MCF 10A (cell line): ENCODE results near the gene EPN2. TPM values are rescaled to one million over a fixed set of nuclear protein-coding genes. Genes with fewer than 3 reads are reported as not detected.

Experiments
- BruUV-seq: library from RNA; stranded (reverse); fragments of 400-500 nt; replicated peaks from 2 replicates; lab custom pipeline; 2021; lab: Mats Ljungman, UMichigan
- CTCF ChIA-PET: fragments of 300-600 bp; sonication (Branson Sonifier 250); formaldehyde crosslinking; extraction: SDS; loops from one replicate; lab custom pipeline; 2021; ENCODE audit warnings: antibody characterized with exemption, inconsistent platforms; lab: Yijun Ruan, JAX
- POLR2A ChIA-PET: fragments of 300-600, 350-650 bp; sonication (Branson Sonifier 250); formaldehyde crosslinking; extraction: SDS; loops from one replicate; lab custom pipeline; 2020; ENCODE audit warnings: antibody characterized with exemption, inconsistent platforms; lab: Yijun Ruan, JAX
- DNase-seq: peaks from one replicate; pipeline ENCODE4 v3.0.0-alpha.2; 2018; ENCODE audit not compliant: unreplicated experiment
- H3K27ac Mint-ChIP-seq: one replicate; pipeline ENCODE4 v1.8.0; 2022; ENCODE audit warnings: mild to moderate bottlenecking, low read depth, mixed read lengths; ENCODE audit not compliant: unreplicated experiment
- H3K27me3 Mint-ChIP-seq: one replicate; pipeline ENCODE4 v1.8.0; 2022; ENCODE audit warnings: mixed read lengths; ENCODE audit not compliant: insufficient read depth, unreplicated experiment
- H3K36me3 Mint-ChIP-seq: one replicate; pipeline ENCODE4 v1.8.0; 2022; ENCODE audit warnings: mild to moderate bottlenecking, moderate library complexity, mixed read lengths; ENCODE audit not compliant: insufficient read depth, unreplicated experiment
- H3K4me1 Mint-ChIP-seq: one replicate; pipeline ENCODE4 v1.8.0; 2022; ENCODE audit warnings: mixed read lengths; ENCODE audit not compliant: insufficient read depth, unreplicated experiment
- H3K4me3 Mint-ChIP-seq: one replicate; pipeline ENCODE4 v1.8.0; 2022; ENCODE audit warnings: mild to moderate bottlenecking, moderate library complexity, mixed read lengths; ENCODE audit not compliant: unreplicated experiment
- H3K9me3 Mint-ChIP-seq: one replicate; pipeline ENCODE4 v1.8.0; 2022; ENCODE audit warnings: mixed read lengths; ENCODE audit not compliant: unreplicated experiment
- intact Hi-C: fragments of 100-400 bp; cut with micrococcal nuclease; formaldehyde crosslinking; loops from 2 replicates; pipeline ENCODE4 v1.14.1; 2022
- total RNA-seq: library from RNA; stranded (reverse); gene quantifications from 2 replicates; pipeline ENCODE4 v1.2.3, GENCODE V29; 2022
- TF ChIP-seq, protein P1 (sequence below): fragments of 200-600 bp; IDR thresholded peaks from one replicate; pipeline ENCODE4 v1.8.0; 2022; ENCODE audit warnings: antibody characterized with exemption, mild to moderate bottlenecking; ENCODE audit not compliant: unreplicated experiment

Gene EPN2
- total RNA-seq, 1 experiment from 2014 or later: 35.1 TPM

GRCh38 chr17:19288453-19288852 is 51.3 kb downstream of the EPN2 start:
- POLR2A ChIA-PET: no interaction called here
- Mint-ChIP-seq H3K36me3 (peaks cover 29% of the 10 kb centered on the region), H3K27ac (no peak overlapping the region), H3K27me3 (no peaks in the 10 kb centered on the region), H3K9me3 (no peaks in the 10 kb centered on the region), H3K4me1 (no peaks in the 10 kb centered on the region), H3K4me3 (no peak overlapping the region)
- intact Hi-C loops: no loop called here
- DNase-seq: no peak
- CTCF ChIA-PET: no interaction called here
- BruUV-seq: no TSS peak
- TF ChIP-seq, protein P1, sequence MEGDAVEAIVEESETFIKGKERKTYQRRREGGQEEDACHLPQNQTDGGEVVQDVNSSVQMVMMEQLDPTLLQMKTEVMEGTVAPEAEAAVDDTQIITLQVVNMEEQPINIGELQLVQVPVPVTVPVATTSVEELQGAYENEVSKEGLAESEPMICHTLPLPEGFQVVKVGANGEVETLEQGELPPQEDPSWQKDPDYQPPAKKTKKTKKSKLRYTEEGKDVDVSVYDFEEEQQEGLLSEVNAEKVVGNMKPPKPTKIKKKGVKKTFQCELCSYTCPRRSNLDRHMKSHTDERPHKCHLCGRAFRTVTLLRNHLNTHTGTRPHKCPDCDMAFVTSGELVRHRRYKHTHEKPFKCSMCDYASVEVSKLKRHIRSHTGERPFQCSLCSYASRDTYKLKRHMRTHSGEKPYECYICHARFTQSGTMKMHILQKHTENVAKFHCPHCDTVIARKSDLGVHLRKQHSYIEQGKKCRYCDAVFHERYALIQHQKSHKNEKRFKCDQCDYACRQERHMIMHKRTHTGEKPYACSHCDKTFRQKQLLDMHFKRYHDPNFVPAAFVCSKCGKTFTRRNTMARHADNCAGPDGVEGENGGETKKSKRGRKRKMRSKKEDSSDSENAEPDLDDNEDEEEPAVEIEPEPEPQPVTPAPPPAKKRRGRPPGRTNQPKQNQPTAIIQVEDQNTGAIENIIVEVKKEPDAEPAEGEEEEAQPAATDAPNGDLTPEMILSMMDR: no peak

DNA sequence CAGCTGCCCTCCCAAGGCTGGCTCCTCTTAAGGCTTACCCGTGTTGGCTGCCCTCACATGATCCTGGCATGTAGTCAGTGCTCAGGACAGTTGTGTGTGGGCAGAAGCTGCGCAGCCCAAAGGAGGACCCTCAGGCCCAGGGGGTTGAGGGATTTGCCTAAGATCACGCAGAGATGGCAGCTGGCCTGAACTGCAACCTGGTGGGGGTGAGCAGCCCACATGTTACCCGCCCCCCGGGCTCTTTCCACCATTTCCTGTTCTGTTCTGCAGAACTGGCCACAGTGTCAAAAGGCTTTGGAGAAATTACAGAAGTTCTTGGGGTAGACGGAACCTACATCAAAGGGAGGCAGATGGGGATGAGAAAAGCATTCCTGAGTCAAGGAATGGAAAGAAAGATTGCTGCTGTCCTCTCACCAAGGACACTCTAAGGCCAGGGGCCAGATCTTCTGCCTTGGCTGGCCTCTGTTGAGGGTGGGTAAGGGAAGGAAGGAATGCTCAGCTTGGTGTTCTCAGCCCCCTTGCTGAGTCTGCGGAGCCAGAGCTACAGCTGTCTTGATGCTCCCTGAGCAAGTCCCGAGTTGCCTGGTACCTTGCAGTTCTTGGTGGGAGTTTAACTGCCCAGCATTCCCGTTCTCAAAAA is 53.0 kb downstream of the EPN2 start:
- DNase-seq: no peak
- no peaks in the 10 kb centered on the region for H3K27me3 Mint-ChIP-seq
- intact Hi-C loops: no loop called here
- TF ChIP-seq, protein P1: no peak
- H3K36me3 Mint-ChIP-seq: peaks cover 22% of the 10 kb centered on the region
- no TSS peak for BruUV-seq
- no peaks in the 10 kb centered on the region for H3K4me1 Mint-ChIP-seq
- POLR2A ChIA-PET: no interaction called here
- H3K27ac Mint-ChIP-seq: no peak overlapping the region
- no peaks in the 10 kb centered on the region for H3K9me3 Mint-ChIP-seq
- H3K4me3 Mint-ChIP-seq: no peak overlapping the region
- CTCF ChIA-PET: no interaction called here

GRCh38 chr17:19291646-19292376 is 54.6 kb downstream of the EPN2 start:
- intact Hi-C loops: no loop called here
- no peak for DNase-seq
- Mint-ChIP-seq H3K27ac (peak overlapping the region; percentile 54), H3K36me3 (peaks cover 22% of the 10 kb centered on the region), H3K4me1 (no peaks in the 10 kb centered on the region), H3K9me3 (no peaks in the 10 kb centered on the region), H3K4me3 (no peak overlapping the region), H3K27me3 (no peaks in the 10 kb centered on the region)
- ChIA-PET CTCF (interaction anchor here (0.6 kb wide), 1 partner anchor 152 kb away, joined by 4 read pairs; no protein-coding TSS in a partner anchor), POLR2A (no interaction called here)
- BruUV-seq: no TSS peak
- TF ChIP-seq, protein P1: no peak

DNA sequence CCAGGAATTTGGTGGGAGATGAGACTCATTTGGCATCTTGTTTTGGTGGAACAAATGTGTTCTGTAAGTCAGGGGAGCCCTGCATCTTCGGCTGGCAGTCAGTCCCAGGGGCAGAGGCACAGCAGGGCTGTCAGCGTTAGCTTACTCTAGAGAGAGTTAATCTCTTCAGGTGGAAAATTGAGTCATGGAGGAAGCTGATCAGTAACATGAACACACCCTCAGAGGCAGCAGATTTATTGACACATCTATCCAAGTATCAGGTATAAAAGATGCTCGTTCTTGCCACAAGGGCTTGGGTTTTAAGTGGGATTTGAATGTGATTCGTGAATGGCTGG is 55.2 kb downstream of the EPN2 start:
- TF ChIP-seq, protein P1: no peak
- POLR2A ChIA-PET: interaction anchor here (0.7 kb wide), 1 partner anchor 1082 kb away, joined by 3 read pairs; no protein-coding TSS in a partner anchor
- BruUV-seq: no TSS peak
- intact Hi-C loops: no loop called here
- CTCF ChIA-PET: no interaction called here
- Mint-ChIP-seq H3K27ac (peak overlapping the region; percentile 54), H3K9me3 (no peaks in the 10 kb centered on the region), H3K4me1 (no peaks in the 10 kb centered on the region), H3K4me3 (no peak overlapping the region), H3K36me3 (peaks cover 17% of the 10 kb centered on the region), H3K27me3 (no peaks in the 10 kb centered on the region)
- no peak for DNase-seq
